Neural progenitor cell (in vitro differentiated cells): ENCODE data around the gene SLC16A4. TPM values are rescaled to one million over a fixed set of nuclear protein-coding genes. Genes with fewer than 3 reads are reported as not detected.

Experiments
- DNase-seq: peaks from one replicate; pipeline ENCODE4 v3.0.0-alpha.2; 2016; ENCODE audit warnings: low spot score
- H2AFZ ChIP-seq: fragments of 200-600 bp; sonication (generic); replicated peaks from 2 replicates; pipeline ENCODE4 v1.6.1; 2016; ENCODE audit warnings: antibody characterized with exemption
- H3F3A ChIP-seq: fragments of 200-600 bp; sonication (generic); 2 replicates; pipeline ENCODE4 v1.6.1; 2016; ENCODE audit warnings: antibody characterized with exemption, low read depth
- H3K27ac ChIP-seq: fragments of 200-600 bp; sonication (generic); 2 replicates; pipeline ENCODE4 v1.5.1; 2016; ENCODE audit warnings: mild to moderate bottlenecking
- H3K27me3 ChIP-seq: fragments of 200-600 bp; sonication (generic); 2 replicates; pipeline ENCODE4 v1.6.1; 2016; ENCODE audit warnings: mild to moderate bottlenecking, moderate library complexity
- H3K36me3 ChIP-seq: fragments of 200-600 bp; sonication (generic); 2 replicates; pipeline ENCODE4 v1.5.1; 2016
- H3K4me1 ChIP-seq: fragments of 200-600 bp; sonication (generic); 2 replicates; pipeline ENCODE4 v1.6.1; 2016; ENCODE audit warnings: mixed run types
- H3K4me2 ChIP-seq: fragments of 200-600 bp; sonication (generic); 2 replicates; pipeline ENCODE4 v1.6.1; 2016
- H3K4me3 ChIP-seq: fragments of 200-600 bp; sonication (generic); 2 replicates; pipeline ENCODE4 v1.5.1; 2016
- H3K79me2 ChIP-seq: fragments of 200-600 bp; sonication (generic); 2 replicates; pipeline ENCODE4 v1.6.1; 2016; ENCODE audit warnings: low read depth
- H3K9ac ChIP-seq: fragments of 200-600 bp; sonication (generic); 2 replicates; pipeline ENCODE4 v1.6.1; 2016
- H3K9me3 ChIP-seq: fragments of 200-600 bp; sonication (generic); 2 replicates; pipeline ENCODE4 v1.5.1; 2016; ENCODE audit warnings: low read depth
- H4K20me1 ChIP-seq: fragments of 200-600 bp; sonication (generic); 2 replicates; pipeline ENCODE4 v1.6.1; 2016; ENCODE audit warnings: low read depth
- H3K27ac Mint-ChIP-seq: 3 replicates; pipeline ENCODE4 v1.8.0; 2021; ENCODE audit warnings: mixed read lengths
- H3K27me3 Mint-ChIP-seq: 2 replicates; pipeline ENCODE4 v1.8.0; 2022; ENCODE audit warnings: low read depth, mild to moderate bottlenecking, inconsistent platforms, moderate library complexity, mixed read lengths; ENCODE audit not compliant: insufficient read depth
- H3K36me3 Mint-ChIP-seq: 3 replicates; pipeline ENCODE4 v1.8.0; 2021; ENCODE audit warnings: mixed read lengths
- H3K4me1 Mint-ChIP-seq: 3 replicates; pipeline ENCODE4 v1.8.0; 2021; ENCODE audit warnings: mixed read lengths
- H3K4me3 Mint-ChIP-seq: 3 replicates; pipeline ENCODE4 v1.8.0; 2021; ENCODE audit warnings: mild to moderate bottlenecking, moderate library complexity, mixed read lengths
- H3K9me3 Mint-ChIP-seq: 3 replicates; pipeline ENCODE4 v1.8.0; 2020; ENCODE audit warnings: mixed read lengths
- CTCF ChIP-seq: fragments of 200-600 bp; sonication (generic); IDR thresholded peaks from 2 replicates; pipeline ENCODE4 v1.5.1; 2017; ENCODE audit warnings: antibody characterized with exemption, mild to moderate bottlenecking
- EZH2 ChIP-seq: fragments of 200-600 bp; sonication (generic); IDR thresholded peaks from 2 replicates; pipeline ENCODE4 v1.6.1; 2017; ENCODE audit warnings: antibody characterized with exemption, mild to moderate bottlenecking, moderate library complexity
- EZH2phosphoT487 ChIP-seq: fragments of 200-600 bp; sonication (generic); IDR thresholded peaks from 2 replicates; pipeline ENCODE4 v1.6.1; 2017; ENCODE audit warnings: antibody characterized with exemption
- total RNA-seq: library from RNA; depleted of rRNA; stranded (reverse); fragments of >200 nt; gene quantifications from 2 replicates; pipeline ENCODE4 v1.2.3, GENCODE V29; 2015; ENCODE audit warnings: low replicate concordance

SLC16A4 gene
- total RNA-seq, 1 donor from 2014 or later, result 0.56 TPM

- Mint-ChIP-seq H3K4me3 (no peak overlapping the region), H3K36me3 (peaks cover 12% of the 10 kb centered on the region), H3K27me3 (peaks cover 3% of the 10 kb centered on the region), H3K27ac (no peak overlapping the region), H3K4me1 (peaks cover 10% of the 10 kb centered on the region), H3K9me3 (no peaks in the 10 kb centered on the region)
- no peak overlapping the region for H3K27ac ChIP-seq
- no peak overlapping the region for H3K9ac ChIP-seq
- H3K9me3 ChIP-seq, result no peaks in the 10 kb centered on the region
- no peaks in the 10 kb centered on the region for H3K36me3 ChIP-seq
- peaks cover 12% of the 10 kb centered on the region for H3K4me1 ChIP-seq
- no peak overlapping the region for H2AFZ ChIP-seq
- no peak for DNase-seq
- no peaks in the 10 kb centered on the region for H3K27me3 ChIP-seq
- H4K20me1 ChIP-seq, result no peaks in the 10 kb centered on the region
- no peaks in the 10 kb centered on the region for H3K79me2 ChIP-seq
- no peak for TF ChIP-seq EZH2phosphoT487
- no peak for TF ChIP-seq CTCF
- no peak for TF ChIP-seq EZH2
- H3F3A ChIP-seq, result no peaks in the 10 kb centered on the region
- no peak overlapping the region for H3K4me3 ChIP-seq
- H3K4me2 ChIP-seq, result no peak overlapping the region
Observed at GRCh38 chr1:110393286-110393685, 2.5 kb upstream of the SLC16A4 start.

- peaks cover 10% of the 10 kb centered on the region for H3K4me1 Mint-ChIP-seq
- H3K9me3 ChIP-seq, result no peaks in the 10 kb centered on the region
- H3K9me3 Mint-ChIP-seq, result no peaks in the 10 kb centered on the region
- H3K4me3 ChIP-seq, result no peak overlapping the region
- H4K20me1 ChIP-seq, result no peaks in the 10 kb centered on the region
- H2AFZ ChIP-seq, result no peak overlapping the region
- H3K27ac ChIP-seq, result no peak overlapping the region
- peak; percentile 3 for DNase-seq
- no peaks in the 10 kb centered on the region for H3F3A ChIP-seq
- H3K79me2 ChIP-seq, result no peaks in the 10 kb centered on the region
- peak overlapping the region; percentile 80 for H3K27ac Mint-ChIP-seq
- TF ChIP-seq EZH2phosphoT487, result no peak
- TF ChIP-seq EZH2, result no peak
- TF ChIP-seq CTCF, result no peak
- H3K36me3 ChIP-seq, result no peaks in the 10 kb centered on the region
- H3K36me3 Mint-ChIP-seq, result peaks cover 4% of the 10 kb centered on the region
- H3K4me2 ChIP-seq, result no peak overlapping the region
- H3K4me1 ChIP-seq, result peaks cover 12% of the 10 kb centered on the region
- peaks cover 3% of the 10 kb centered on the region for H3K27me3 Mint-ChIP-seq
- no peak overlapping the region for H3K9ac ChIP-seq
- H3K27me3 ChIP-seq, result no peaks in the 10 kb centered on the region
- H3K4me3 Mint-ChIP-seq, result no peak overlapping the region
Observed at GRCh38 chr1:110390096-110390495, 730 bp downstream of the SLC16A4 start.

GRCh38 chr1:110387048-110387754 lies 3.6 kb downstream of the SLC16A4 start:
- no peak overlapping the region for H3K4me2 ChIP-seq
- no peaks in the 10 kb centered on the region for H3F3A ChIP-seq
- peaks cover 12% of the 10 kb centered on the region for H3K4me1 ChIP-seq
- no peaks in the 10 kb centered on the region for H4K20me1 ChIP-seq
- peaks cover 10% of the 10 kb centered on the region for H3K4me1 Mint-ChIP-seq
- DNase-seq, result no peak
- no peaks in the 10 kb centered on the region for H3K9me3 Mint-ChIP-seq
- no peak overlapping the region for H3K27ac ChIP-seq
- H3K79me2 ChIP-seq, result no peaks in the 10 kb centered on the region
- H3K27me3 Mint-ChIP-seq, result no peaks in the 10 kb centered on the region
- H3K9ac ChIP-seq, result no peak overlapping the region
- no peak overlapping the region for H3K4me3 Mint-ChIP-seq
- H3K4me3 ChIP-seq, result no peak overlapping the region
- no peak overlapping the region for H3K27ac Mint-ChIP-seq
- H3K27me3 ChIP-seq, result no peaks in the 10 kb centered on the region
- no peaks in the 10 kb centered on the region for H3K36me3 Mint-ChIP-seq
- H3K36me3 ChIP-seq, result no peaks in the 10 kb centered on the region
- TF ChIP-seq EZH2, result no peak
- no peak for TF ChIP-seq CTCF
- TF ChIP-seq EZH2phosphoT487, result no peak
- H2AFZ ChIP-seq, result no peak overlapping the region
- H3K9me3 ChIP-seq, result no peaks in the 10 kb centered on the region
